NCI-H1105 (cell line): ENCODE results near the gene MYBPC1.
A peak's percentile ranks its signal among the peaks of the same experiment; 100 is the strongest.
"Not testable (repeated sequence)": the region's sequence is repeated elsewhere in the genome, so short reads cannot be mapped to it uniquely, and the experiment has no call there.

Experiments used
- DNase-seq: peaks from one replicate; lab custom pipeline; 2025; lab: John Stamatoyannopoulos, UW

MYBPC1 gene

DNA sequence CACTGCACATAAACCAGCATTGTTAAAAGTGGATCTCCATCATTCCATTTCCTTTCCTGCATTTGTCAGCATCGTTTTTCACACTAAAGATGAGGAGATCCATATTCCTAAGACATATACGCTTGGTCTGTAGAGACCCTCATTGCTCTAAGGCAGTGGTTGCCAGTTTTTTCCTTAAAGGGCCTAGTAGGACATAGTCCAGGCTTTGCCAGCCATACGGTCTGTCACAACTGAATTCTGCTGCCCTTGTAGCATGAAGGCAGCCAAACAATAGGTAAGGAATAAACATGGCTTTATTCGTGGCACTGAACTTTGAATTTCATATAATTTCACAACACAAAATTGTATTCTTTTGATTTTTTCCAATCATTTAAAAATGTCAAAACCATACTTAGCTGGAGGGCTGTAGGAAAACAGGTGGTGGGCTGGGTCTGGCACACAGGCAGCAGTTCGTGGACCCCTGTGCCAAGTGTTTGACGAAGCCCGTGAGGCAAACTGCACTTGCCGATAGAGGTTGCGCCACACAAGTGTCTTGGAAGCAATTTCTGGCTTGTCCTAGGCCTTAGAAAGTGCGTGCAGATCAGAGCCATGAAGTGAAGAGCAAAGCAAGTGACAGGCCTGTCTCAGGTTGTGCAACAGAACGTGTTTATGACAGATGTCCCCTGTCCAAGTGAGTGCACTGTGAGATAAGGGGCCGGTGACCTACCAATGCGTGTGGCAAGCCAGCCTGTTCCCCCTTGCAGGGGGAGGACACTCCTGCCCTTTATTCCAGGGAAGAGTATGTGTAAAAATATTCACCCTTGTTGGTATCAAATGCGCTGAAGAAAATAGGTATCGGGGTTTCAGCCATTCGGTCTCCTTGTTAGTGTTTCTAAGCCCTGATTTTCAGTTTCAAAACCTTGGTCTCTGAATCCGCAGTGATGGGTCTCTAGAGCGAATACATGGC, 101.8 kb downstream of the MYBPC1 start:
- peak; percentile 29 for DNase-seq

DNA sequence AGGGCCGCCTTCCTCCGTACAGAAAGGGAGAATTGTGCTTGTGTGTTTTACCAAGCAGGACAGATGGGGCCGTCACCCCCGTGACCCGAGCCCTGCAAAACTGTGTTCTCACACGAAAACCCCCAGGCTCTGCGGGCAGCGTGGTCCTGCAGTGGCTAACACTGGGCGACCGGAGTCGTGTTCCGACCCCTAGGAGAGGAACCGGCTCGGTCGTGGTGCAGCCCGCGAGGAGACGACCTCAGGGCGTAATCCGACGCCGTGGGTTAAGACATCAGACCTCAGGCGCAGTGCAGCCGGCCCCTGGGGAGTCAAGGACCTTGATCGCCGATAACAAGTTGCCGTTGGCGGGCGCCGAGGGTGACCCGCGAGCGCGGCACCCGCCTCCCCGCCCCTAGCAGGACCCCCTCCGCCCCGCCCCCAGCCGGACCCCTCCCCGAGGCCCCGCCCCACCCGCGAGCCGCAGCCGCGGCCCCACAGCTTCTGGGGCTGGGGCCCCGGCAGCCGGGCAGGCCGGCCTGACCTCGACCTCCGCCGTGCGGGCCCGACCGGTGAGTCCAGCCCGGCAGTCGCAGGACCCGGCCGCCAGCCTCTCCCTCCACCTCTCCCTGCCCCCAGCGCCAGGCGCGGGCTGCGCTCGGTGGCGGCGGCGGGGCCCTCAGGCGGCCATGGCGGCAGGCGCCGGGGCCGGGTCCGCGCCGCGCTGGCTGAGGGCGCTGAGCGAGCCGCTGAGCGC, 102.6 kb downstream of the MYBPC1 start, which contains the start of gene CHPT1:
Gene CHPT1, plus strand, starts transcription at position 444 of the 733 bp plus-strand sequence. Its CDS starts 222 bp downstream, at position 666.
- DNase-seq: peak; percentile 76

DNA sequence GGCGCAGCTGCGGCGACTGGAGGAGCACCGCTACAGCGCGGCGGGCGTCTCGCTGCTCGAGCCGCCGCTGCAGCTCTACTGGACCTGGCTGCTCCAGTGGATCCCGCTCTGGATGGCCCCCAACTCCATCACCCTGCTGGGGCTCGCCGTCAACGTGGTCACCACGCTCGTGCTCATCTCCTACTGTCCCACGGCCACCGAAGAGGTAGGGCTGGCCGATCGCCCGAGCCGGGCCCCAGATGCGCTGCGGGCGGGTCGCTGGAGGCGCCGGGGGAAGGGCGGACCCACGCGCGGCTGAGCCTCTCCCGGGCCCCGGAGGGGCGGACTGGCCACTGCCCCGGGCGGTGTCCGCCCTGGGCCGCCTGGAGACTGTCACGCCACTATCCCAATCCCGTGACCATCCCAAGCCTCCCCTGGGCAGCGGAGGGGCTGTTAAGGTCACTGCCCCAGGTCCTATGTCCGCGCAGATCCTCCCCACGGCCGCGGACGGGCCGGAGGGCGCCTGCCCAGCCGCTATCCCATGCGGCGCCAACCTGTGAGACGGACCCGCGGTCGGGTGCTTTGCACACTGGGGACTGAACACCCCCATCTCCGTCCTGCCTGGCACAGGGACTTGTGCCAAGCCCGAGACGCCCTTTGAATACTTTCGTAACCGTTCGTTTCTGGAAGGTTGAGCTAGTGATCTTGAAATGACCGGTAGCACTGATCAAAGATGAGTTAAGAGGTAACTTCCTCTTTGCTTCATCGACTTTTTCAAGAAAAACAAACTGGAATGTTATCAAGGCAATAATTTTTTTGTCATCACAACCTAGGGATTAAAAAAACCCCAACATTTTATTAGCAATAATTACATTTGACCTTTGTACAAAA, 103.4 kb downstream of the MYBPC1 start:
- peak; percentile 35 for DNase-seq

DNA sequence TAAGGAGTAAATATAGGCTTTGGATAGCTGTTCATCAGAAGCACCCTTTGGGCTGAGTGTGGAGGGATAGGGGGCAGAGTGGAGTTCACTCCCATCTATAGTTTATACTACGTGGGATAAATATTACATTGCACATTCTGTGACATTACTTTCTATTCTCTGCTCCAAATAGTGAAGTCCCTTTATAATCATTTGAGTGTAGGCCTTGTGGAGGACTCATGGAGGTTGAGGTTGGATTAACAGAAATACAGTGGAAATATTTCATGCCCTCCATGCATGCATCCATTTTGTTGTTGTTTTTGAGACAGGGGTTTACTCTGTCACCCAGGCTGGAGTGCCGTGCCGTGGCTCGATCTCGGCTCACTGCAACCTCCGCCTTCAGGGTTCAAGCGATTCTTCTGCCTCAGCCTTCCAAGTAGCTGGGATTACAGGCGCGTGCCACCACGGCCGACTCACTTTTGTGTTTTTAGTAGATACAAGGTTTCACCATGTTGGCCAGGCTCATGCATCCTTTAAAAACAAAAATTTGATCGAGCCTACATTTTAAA, 104.1 kb downstream of the MYBPC1 start:
- no peak for DNase-seq

DNA sequence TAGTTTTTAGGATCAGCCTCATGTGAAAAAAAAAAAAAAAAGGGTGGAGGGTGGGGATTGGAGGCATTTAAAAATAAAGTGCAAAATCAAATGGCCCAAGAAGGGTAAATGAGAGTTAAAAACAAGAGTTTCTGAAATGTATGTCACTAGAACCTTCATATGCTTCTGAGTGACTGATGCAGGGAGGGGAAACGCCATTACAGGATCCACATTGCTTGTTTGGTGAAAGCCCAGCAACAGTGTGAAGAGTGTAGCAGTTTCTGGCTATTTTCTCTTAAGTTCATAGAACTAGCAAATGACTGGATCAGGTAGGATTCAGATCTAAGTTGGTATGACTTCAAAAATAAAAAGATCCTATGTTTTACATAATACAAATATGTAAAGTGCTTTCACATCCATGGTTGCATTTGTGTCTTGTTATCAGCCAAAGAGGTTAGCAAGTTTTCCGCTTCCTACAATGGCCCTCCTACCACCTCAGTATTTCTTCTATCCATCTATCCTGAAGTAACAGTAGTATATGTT, 105.6 kb downstream of the MYBPC1 start:
- DNase-seq: no peak

DNA sequence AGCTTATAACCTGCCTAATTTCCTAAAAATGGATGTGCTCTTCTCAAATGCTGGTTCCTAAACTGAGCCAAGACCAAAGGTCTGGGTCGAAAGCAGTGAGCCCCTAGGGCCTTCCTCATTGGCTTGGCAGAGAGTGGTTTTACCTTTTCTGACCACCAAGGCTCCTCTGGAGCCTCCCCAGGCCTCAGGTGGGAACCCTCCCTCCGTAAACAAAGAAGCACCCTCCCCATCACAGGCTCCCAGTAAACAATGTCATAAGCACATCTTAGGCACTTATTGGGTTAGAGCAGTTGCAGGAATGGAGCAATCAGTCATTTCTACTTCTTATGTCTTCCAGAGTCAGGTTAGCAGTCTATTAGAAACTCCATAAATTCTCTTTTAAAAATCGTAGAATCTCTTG, 108.7 kb downstream of the MYBPC1 start:
- no peak for DNase-seq

DNA sequence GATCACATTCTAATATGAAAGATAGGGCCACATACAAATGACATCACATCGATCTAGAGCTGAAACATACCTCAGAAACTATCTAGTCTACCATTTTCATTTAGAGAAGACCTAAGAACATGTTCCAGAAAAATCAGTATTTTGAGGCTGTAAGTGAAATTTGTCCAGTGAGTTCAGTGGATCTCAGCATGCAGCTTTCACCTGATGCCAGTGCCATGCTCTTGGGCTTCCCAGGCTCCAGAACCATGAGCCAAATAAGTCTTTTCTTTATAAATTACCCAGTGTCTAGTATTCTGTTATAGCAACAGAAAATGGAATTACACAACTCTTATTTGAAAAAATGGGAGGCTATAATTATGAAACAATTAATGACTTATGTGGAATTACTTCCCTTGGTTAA, 111.6 kb downstream of the MYBPC1 start:
- no peak for DNase-seq

DNA sequence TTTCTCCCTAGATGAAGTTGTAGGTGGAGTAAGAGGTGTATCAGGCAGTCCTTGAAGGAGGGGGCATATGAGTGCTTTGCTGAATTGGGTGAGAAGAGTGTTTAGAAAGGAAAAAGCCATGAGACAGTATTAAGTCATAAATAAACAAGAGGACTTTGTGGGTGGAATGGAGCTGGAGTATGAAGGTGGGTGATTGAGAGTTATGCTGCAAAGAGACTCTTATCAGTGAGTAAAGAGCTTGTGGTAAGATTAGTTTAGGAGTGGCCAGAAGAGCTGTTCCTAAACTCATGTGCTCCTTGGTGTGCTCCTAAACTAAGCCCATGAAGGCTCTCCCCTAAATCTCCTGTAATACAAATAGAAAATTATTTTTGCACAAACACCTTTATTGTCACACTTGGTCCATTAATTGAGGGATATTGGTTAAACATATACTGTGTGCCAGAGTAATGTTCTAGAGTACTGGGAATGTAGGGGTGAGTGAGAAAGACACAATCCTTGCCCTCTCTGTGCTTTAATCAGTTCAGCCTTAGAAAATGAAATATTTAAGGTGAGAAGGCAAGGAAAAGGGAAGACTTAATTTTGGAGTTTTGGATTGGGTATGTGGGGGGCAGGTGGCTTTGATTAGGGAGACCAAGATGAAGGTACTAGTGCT, 112.5 kb downstream of the MYBPC1 start:
- no peak for DNase-seq

DNA sequence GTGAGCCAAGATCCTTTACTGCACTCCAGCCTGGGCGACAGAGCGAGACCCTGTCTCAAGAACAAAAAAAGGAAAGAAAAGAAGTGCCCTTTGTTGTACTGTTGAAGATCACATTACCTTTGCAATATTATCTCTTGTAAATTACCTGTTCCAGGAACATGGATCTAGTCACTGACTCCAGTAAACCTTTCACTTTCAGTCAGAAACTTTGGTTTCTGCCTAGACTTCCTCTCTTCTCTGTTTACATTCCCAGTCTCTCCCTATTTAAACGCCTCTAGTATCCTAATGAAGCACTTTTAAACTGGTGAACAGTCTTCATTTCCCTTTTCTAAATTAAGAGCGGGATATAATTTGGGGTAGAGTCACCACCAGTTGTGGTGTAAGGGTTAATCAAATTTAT, 115.5 kb downstream of the MYBPC1 start:
- no peak for DNase-seq

DNA sequence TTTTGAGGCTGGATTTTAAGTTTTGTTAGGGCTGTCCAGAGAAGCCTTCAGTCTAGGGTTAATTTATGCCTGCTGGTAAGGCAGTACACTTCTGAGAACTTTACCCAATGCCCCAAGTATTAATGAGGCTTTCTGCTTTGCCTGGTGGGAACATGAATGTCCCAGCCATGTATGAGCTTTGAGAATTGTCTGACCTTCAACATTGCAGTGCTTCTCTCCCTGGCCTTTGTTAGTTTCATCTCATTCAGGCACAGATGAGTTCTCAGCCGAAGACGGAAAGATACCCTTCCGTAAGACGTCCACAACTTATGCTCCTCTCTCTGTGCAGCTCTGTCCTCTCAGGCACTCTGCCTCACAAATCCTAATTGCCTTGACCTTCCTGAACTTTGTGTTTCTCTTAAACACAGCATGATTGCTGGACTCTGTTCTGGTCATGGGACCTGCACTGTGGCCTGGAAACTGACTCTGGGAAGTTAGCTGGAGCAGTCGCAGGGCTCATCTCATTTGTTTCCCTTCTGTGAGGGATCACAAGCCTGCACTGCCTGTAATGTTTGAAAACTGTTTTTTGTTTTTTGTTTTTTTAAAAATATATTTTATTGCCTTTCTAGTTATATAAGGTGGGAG, 118.4 kb downstream of the MYBPC1 start:
- DNase-seq: no peak

DNA sequence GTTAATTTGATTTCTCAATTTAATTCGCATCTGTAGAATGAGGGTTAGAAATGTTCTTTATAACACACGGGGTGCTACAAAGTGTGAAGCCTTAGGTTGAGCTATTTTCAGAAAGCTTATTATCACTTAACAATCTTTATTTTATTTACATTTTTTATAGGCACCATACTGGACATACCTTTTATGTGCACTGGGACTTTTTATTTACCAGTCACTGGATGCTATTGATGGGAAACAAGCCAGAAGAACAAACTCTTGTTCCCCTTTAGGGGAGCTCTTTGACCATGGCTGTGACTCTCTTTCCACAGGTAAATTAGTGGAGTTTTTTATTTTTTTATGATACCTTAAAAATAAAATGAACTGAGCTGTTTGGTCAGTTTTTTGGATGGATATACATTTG, 119.2 kb downstream of the MYBPC1 start:
- no peak for DNase-seq

DNA sequence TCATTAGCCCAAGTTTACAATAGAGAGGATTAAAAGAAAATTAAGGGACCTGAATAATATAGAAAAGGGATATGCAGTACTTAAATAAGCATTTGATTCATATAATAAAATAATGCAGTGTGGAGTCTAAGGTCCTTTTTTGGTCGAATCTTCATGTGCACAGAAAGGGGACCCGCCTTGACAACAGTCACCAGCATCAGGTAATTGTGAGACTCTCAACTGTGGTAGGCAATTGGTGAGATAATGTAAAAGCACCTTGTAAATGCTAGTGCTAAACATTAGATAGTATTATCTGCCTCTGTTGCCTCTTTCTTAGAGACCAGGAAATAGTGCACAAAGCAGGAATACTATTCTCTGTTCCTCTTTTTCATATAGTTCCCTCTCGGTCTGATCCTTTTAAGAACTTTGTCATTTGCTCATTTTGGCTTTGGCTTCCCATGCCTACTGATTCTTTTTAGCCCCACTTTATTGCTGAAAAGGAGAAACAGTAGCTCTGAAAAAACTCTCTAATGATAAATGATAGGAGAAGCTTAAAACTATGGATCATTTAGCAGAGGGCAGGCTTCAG, 120.2 kb downstream of the MYBPC1 start:
- no peak for DNase-seq

DNA sequence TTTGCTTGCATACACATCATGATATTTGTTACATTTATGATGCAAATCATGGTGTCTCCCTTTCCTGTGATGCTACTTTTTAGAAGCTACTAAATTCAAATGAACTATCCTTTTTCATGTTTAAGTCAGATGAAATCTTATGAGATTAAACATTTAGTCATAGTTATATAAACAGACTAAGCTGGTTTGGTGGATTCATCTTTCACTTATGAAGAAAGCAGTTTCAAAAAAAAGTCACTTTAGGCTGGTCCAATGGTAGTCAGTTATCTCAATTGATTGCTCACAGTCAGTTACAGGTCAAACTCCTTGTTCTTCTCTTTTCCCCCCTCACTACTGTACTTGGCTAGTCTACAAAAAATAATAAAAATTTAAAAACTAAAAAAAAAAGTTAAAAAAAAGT, 124.8 kb downstream of the MYBPC1 start:
- no peak for DNase-seq

DNA sequence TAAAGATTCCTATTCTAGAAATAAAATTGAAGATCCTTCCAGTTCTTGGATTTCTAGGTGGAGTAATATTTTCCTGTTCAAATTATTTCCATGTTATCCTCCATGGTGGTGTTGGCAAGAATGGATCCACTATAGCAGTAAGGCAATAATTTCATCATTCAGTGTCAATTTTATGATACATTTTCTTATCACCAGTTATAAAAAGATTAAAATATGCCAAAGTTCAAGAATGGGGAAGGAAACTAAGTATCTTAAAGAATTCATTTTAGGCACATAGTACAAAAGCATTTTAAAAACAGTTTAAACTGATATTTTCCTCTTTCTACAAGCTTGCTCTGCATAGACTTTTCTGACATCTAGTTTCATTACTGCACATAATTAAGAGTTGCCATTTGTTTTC, 125.3 kb downstream of the MYBPC1 start:
- no peak for DNase-seq

DNA sequence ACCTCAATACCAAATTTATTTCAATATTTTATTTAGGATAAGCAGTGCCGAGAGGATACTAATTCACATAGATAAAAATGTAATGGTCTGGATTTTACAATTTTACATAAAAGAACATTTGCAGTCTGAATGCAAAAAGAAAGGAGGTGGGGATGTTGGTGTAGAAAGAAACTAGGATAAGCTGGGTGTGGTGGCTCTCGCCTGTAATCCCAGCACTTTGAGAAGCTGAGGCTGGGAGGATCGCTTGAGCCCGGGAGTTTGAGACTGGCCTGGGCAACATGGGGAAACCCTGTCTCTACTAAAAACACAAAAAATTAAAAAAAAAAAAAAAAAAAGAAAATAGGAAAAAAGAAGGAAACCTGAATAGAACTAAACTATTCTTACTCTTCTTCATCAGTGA, 127.6 kb downstream of the MYBPC1 start:
- DNase-seq: no peak

DNA sequence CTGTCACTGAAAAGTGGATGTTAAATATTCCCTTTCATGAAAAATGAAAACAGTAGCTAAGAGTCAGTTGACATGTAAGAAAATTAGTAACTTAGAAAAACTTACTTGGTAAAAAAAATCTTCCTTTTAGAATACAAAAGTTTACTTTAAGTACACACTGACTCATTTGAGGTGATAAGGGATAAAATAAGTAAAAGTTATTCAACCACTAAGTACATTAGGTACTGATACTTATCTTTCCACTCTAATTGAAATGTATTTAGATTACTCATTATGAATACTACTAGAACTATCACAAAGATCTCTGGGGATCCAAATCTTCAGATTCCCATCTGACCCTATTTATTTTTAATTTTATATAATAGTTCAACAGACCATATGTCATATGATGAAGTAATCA, 132.3 kb downstream of the MYBPC1 start:
- no peak for DNase-seq

DNA sequence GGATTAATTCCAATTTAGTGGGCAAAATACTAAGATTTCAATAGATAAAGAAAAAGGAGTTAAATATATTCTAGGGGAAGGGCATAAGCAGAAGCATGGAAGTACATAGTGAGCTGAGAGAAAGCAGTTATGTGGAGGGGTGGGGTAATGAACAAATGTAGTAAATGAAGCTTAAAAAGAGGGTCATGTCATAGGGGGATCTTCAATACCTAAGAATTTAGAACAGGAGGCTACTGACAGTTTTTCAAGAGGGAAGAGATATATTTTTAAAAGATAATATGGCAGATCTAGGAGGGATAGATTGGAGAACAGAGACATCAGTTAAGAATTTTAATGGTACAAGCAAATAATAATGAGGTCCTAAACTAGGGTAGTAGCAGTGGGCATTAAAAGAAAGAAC, 135.1 kb downstream of the MYBPC1 start:
- DNase-seq: no peak

DNA sequence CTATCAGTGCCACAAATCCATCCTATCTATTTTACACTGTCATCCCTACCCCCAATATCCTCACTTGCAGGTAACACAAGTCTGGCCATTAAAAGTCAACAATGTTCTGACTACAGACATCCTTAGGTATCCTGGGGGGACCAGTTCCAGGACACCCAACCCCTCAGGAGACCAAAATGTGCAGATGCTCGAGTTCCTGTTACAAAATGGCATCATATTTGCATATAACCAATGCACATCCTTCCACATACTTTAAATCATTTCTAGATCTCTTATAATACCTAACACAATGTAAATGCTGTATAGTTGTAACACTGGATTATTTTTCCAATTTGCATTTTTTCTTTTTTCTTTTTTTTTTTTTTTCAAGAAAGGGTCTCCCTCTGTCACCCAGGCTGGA, 137.5 kb downstream of the MYBPC1 start:
- no peak for DNase-seq

DNA sequence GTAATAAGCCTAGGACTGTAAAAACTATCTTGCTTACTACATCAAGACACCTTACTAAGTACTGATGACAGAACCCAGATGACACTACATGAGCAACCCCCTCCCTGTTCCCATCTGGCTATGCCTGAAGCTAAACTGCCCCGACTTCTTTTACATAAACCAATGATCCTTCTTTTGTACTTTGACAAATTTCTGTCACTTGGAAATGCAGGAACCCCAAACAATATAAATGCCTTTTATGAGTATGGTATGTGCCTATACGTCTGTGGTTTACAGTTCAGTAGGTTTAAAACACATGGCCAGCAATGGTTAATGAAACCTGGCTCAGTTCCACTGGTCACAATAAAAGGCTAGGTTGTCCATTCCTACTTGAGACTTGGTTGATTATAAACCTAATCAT, 138.4 kb downstream of the MYBPC1 start:
- DNase-seq: no peak

DNA sequence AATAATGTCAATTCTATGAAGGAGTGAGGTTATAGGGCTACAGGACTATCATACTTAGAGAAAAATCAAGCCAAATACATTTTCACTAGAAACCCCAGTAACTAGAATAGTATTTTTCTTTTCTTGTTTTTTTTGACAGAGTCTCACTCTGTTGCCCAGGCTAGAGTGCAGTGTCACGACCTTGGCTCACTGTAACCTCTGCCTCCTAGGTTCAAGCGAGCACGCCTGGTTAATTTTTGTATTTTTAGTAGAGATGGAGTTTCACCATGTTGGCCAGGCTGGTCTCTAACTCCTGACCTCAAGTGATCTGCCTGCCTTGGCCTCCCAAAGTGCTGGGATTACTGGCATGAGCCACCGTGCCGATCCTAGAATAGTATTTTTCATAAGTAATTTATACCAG, 139.7 kb downstream of the MYBPC1 start:
- not testable (repeated sequence) for DNase-seq
